Measurements from ENCODE around the gene ADH5. TPM values are rescaled to one million over a fixed set of nuclear protein-coding genes. Genes with fewer than 3 reads are reported as not detected.

The ADH5 gene
- total and polyA plus RNA-seq, 4 donors: 90.4 to 190 (median 120) TPM

DNA sequence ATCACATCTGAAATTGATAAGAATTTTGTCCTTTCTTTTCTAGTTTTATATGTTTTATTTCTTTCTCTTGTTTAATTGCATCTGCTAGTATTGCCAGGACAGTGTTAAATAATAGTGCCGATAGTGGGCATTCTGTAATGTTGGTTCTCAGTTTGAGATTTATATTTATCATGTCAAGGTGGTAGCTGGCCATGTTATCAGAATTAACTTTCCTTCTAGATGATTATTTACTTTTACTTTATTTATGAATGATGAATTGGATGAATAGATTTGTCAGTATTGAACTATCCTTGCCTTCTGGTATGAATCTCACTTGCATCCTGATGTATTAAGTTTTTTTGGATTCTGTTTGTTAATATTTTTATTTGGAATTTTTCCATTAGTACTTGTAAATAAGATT, 50.4 kb downstream of the ADH5 start:
- 99% methylated on average over 1 of the region's 1 CpG for WGBS
- Histone ChIP-seq H3K4me3 (ENCODE audit: low read depth in 1 of 3, low read length in 3 of 3) (no peak overlapping the region), H3K27ac (ENCODE audit: low read depth in 1 of 2, low read length in 2 of 2) (no peak overlapping the region), H3K9ac (ENCODE audit: low read depth in 1 of 2, low read length in 2 of 2) (no peak overlapping the region), H3K27me3 (ENCODE audit: control insufficient read depth in 4 of 4, insufficient read depth in 4 of 4, low read length in 3 of 4) (no peaks in the 10 kb centered on the region), H3K36me3 (ENCODE audit: control insufficient read depth in 4 of 4, insufficient read depth in 3 of 4, low read depth in 1 of 4, low read length in 3 of 4) (peaks cover 0 to under 1% (median 0%) of the 10 kb centered on the region in 4 donors), H3K4me1 (ENCODE audit: control insufficient read depth in 4 of 4, insufficient read depth in 4 of 4, low read length in 3 of 4) (no peaks in the 10 kb centered on the region), H3K9me3 (ENCODE audit: control insufficient read depth in 4 of 4, low read length in 3 of 4) (no peaks in the 10 kb centered on the region)
- no peak for DNase-seq (ENCODE audit: low spot score)
- TF ChIP-seq FOXA2 (IDR thresholded peaks at IDR 0.05) (no peak), RAD21 (IDR thresholded peaks at IDR 0.05) (no peak), FOXA1 (IDR thresholded peaks at IDR 0.05) (no peak), HNF4G (IDR thresholded peaks at IDR 0.05) (no peak), GABPA (IDR thresholded peaks at IDR 0.05 in 1 of 2, conservative IDR thresholded peaks at IDR 0.05 in 1 of 2) (no peak), YY1 (IDR thresholded peaks at IDR 0.05) (no peak)
- TF ChIP-seq, protein P1, sequence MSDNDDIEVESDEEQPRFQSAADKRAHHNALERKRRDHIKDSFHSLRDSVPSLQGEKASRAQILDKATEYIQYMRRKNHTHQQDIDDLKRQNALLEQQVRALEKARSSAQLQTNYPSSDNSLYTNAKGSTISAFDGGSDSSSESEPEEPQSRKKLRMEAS (IDR thresholded peaks at IDR 0.05): no peak
- TF ChIP-seq, protein P2, sequence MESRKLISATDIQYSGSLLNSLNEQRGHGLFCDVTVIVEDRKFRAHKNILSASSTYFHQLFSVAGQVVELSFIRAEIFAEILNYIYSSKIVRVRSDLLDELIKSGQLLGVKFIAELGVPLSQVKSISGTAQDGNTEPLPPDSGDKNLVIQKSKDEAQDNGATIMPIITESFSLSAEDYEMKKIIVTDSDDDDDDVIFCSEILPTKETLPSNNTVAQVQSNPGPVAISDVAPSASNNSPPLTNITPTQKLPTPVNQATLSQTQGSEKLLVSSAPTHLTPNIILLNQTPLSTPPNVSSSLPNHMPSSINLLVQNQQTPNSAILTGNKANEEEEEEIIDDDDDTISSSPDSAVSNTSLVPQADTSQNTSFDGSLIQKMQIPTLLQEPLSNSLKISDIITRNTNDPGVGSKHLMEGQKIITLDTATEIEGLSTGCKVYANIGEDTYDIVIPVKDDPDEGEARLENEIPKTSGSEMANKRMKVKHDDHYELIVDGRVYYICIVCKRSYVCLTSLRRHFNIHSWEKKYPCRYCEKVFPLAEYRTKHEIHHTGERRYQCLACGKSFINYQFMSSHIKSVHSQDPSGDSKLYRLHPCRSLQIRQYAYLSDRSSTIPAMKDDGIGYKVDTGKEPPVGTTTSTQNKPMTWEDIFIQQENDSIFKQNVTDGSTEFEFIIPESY (IDR thresholded peaks at IDR 0.05): no peak
- TF ChIP-seq, protein P3, sequence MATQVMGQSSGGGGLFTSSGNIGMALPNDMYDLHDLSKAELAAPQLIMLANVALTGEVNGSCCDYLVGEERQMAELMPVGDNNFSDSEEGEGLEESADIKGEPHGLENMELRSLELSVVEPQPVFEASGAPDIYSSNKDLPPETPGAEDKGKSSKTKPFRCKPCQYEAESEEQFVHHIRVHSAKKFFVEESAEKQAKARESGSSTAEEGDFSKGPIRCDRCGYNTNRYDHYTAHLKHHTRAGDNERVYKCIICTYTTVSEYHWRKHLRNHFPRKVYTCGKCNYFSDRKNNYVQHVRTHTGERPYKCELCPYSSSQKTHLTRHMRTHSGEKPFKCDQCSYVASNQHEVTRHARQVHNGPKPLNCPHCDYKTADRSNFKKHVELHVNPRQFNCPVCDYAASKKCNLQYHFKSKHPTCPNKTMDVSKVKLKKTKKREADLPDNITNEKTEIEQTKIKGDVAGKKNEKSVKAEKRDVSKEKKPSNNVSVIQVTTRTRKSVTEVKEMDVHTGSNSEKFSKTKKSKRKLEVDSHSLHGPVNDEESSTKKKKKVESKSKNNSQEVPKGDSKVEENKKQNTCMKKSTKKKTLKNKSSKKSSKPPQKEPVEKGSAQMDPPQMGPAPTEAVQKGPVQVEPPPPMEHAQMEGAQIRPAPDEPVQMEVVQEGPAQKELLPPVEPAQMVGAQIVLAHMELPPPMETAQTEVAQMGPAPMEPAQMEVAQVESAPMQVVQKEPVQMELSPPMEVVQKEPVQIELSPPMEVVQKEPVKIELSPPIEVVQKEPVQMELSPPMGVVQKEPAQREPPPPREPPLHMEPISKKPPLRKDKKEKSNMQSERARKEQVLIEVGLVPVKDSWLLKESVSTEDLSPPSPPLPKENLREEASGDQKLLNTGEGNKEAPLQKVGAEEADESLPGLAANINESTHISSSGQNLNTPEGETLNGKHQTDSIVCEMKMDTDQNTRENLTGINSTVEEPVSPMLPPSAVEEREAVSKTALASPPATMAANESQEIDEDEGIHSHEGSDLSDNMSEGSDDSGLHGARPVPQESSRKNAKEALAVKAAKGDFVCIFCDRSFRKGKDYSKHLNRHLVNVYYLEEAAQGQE (IDR thresholded peaks at IDR 0.05): no peak

DNA sequence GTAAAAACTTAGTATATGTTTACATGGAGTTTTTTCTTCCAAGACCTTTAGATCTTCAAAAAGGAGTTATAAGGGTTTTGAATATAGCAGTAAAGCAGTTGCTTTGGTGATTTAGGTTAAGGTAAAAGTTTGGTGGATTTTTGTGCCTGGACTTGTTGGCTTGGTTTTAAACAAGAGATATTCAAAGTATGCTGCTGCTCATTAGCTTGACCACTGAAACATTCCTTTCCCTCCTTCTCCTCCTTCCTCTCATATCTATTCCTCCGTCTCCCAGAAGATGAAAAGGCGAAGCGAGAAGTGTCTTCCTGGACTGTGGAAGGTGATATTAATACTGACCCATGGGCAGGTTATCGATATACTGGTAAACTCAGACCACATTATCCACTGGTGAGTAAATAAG, 54.6 kb downstream of the ADH5 start:
- no peak for DNase-seq (ENCODE audit: low spot score)
- Histone ChIP-seq H3K27me3 (ENCODE audit: control insufficient read depth in 4 of 4, insufficient read depth in 4 of 4, low read length in 3 of 4) (no peaks in the 10 kb centered on the region), H3K4me1 (ENCODE audit: control insufficient read depth in 4 of 4, insufficient read depth in 4 of 4, low read length in 3 of 4) (no peaks in the 10 kb centered on the region), H3K9me3 (ENCODE audit: control insufficient read depth in 4 of 4, low read length in 3 of 4) (no peaks in the 10 kb centered on the region), H3K9ac (ENCODE audit: low read depth in 1 of 2, low read length in 2 of 2) (no peak overlapping the region), H3K36me3 (ENCODE audit: control insufficient read depth in 4 of 4, insufficient read depth in 3 of 4, low read depth in 1 of 4, low read length in 3 of 4) (peaks cover 0 to 3% (median 0%) of the 10 kb centered on the region in 4 donors), H3K27ac (ENCODE audit: low read depth in 1 of 2, low read length in 2 of 2) (no peak overlapping the region), H3K4me3 (ENCODE audit: low read depth in 1 of 3, low read length in 3 of 3) (no peak overlapping the region)
- no peak for TF ChIP-seq TAF1 (conservative IDR thresholded peaks at IDR 0.05)
- TF ChIP-seq, protein P4, sequence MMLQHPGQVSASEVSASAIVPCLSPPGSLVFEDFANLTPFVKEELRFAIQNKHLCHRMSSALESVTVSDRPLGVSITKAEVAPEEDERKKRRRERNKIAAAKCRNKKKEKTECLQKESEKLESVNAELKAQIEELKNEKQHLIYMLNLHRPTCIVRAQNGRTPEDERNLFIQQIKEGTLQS (IDR thresholded peaks at IDR 0.05): no peak
- no peak for TF ChIP-seq FOXA2 (IDR thresholded peaks at IDR 0.05)
- TF ChIP-seq YY1 (IDR thresholded peaks at IDR 0.05): no peak
- no peak for TF ChIP-seq HNF4G (IDR thresholded peaks at IDR 0.05)
- no peak for TF ChIP-seq EGR1 (IDR thresholded peaks at IDR 0.05; ENCODE audit: low read depth in 2 of 2)
- no peak for TF ChIP-seq FOXA1 (IDR thresholded peaks at IDR 0.05)
- TF ChIP-seq JUND (IDR thresholded peaks at IDR 0.05): no peak
- TF ChIP-seq, protein P1 (IDR thresholded peaks at IDR 0.05): no peak
- WGBS: 97% methylated on average over 4 of the region's 4 CpGs

Measured in liver (tissue), 9 donors.